HCT116 (cell line): ENCODE measurements around the gene MEIKIN. TPM values are rescaled to one million over a fixed set of nuclear protein-coding genes. Genes with fewer than 3 reads are reported as not detected.

Experiments used
- ATAC-seq: fragments of 200-7000 bp; cut with Tn5 transposase; 2 replicates; pipeline ENCODE4 v1.9.1; 2020; ENCODE audit warnings: mild to moderate bottlenecking, moderate library complexity
- BruUV-seq: library from RNA; stranded (reverse); fragments of 400-500 nt; replicated peaks from 2 replicates; lab custom pipeline; 2021; lab: Mats Ljungman, UMichigan
- CTCF ChIA-PET: fragments of 300-600 bp; sonication (Branson Sonifier 250); formaldehyde crosslinking; loops from one replicate; lab custom pipeline; 2021; ENCODE audit warnings: antibody characterized with exemption; lab: Charles Lee
- POLR2A ChIA-PET: fragments of 300-600, 350-600 bp; sonication (Branson Sonifier 250); formaldehyde crosslinking; loops from one replicate; lab custom pipeline; 2021; ENCODE audit warnings: antibody characterized with exemption; lab: Charles Lee
- RAD21 ChIA-PET, 2 experiments: fragments of 300-600 bp; sonication (Branson Sonifier 250); formaldehyde crosslinking; loops; one replicate each; lab custom pipeline; 2023; ENCODE audit warnings: low total read pairs in 2 of 2; ENCODE audit not compliant: uncharacterized antibody in 2 of 2, unreplicated experiment in 2 of 2, low non-redundant PET in 1 of 2; lab: Charles Lee
- DNase-seq: peaks from one replicate; pipeline ENCODE4 v3.0.0-alpha.2; 2010; ENCODE audit warnings: low read depth, low spot score
- H2AFZ ChIP-seq: fragments of 200-600 bp; shearing (Covaris generic), sonication (generic); 2 replicates; pipeline ENCODE4 v1.6.1; 2017; ENCODE audit warnings: low read depth, mixed run types, mixed read lengths, antibody characterized with exemption, low read length; ENCODE audit not compliant: poor library complexity, severe bottlenecking
- H3K27ac ChIP-seq: 2 replicates; pipeline ENCODE4 v1.5.1; 2012; ENCODE audit warnings: low read depth, low read length
- H3K27me3 ChIP-seq: fragments of 200-600 bp; sonication (generic); 2 replicates; pipeline ENCODE4 v1.6.1; 2016; ENCODE audit warnings: mixed run types, low read length, mixed read lengths; ENCODE audit not compliant: insufficient read depth
- H3K36me3 ChIP-seq, 2 experiments: fragments of 200-500 bp in 1 of 2; fragments of 200-600 bp in 1 of 2; sonication (Bioruptor generic) in 1 of 2; sonication (generic) in 1 of 2; 2 replicates each; pipeline versions ENCODE4 v1.5.1 to v1.6.1; 2014 to 2016; ENCODE audit warnings: low read length in 2 of 2, inconsistent platforms in 1 of 2, mixed read lengths in 1 of 2, mixed run types in 1 of 2; ENCODE audit not compliant: insufficient read depth in 2 of 2, control insufficient read depth in 1 of 2
- H3K4me1 ChIP-seq, 2 experiments: fragments of 200-600 bp in 1 of 2; sonication (generic) in 1 of 2; 2 replicates each; pipeline versions ENCODE4 v1.5.1 to v1.6.1; 2012 to 2017; ENCODE audit warnings: low read length in 2 of 2, inconsistent platforms in 1 of 2, mild to moderate bottlenecking in 1 of 2, mixed read lengths in 1 of 2, mixed run types in 1 of 2, moderate library complexity in 1 of 2; ENCODE audit not compliant: insufficient read depth in 2 of 2, control insufficient read depth in 1 of 2
- H3K4me2 ChIP-seq: fragments of 200-600 bp; sonication (generic); 2 replicates; pipeline ENCODE4 v1.6.1; 2017; ENCODE audit warnings: mixed run types, low read length, mixed read lengths
- H3K4me3 ChIP-seq, 2 experiments: fragments of 200-600 bp in 1 of 2; sonication (generic) in 1 of 2; replicated peaks in 1 of 2; 2 replicates each; pipeline ENCODE4 v1.5.1; 2011 to 2016; ENCODE audit warnings: low read length in 2 of 2, control low read depth in 1 of 2, low read depth in 1 of 2, mild to moderate bottlenecking in 1 of 2, mixed read lengths in 1 of 2, mixed run types in 1 of 2
- H3K79me2 ChIP-seq: fragments of 200-600 bp; sonication (generic); 2 replicates; pipeline ENCODE4 v1.6.1; 2017; ENCODE audit warnings: mild to moderate bottlenecking, mixed run types, low read length, moderate library complexity, mixed read lengths; ENCODE audit not compliant: insufficient read depth
- H3K9ac ChIP-seq: fragments of 200-600 bp; sonication (generic); 2 replicates; pipeline ENCODE4 v1.6.1; 2016; ENCODE audit warnings: low read length, mixed read lengths
- H3K9me2 ChIP-seq: fragments of 200-600 bp; sonication (generic), shearing (Covaris generic); 2 replicates; pipeline ENCODE4 v1.6.1; 2017; ENCODE audit warnings: mixed run types, mild to moderate bottlenecking, moderate library complexity; ENCODE audit not compliant: insufficient read depth
- H3K9me3 ChIP-seq, 2 experiments: fragments of 200-500 bp in 1 of 2; fragments of 200-600 bp in 1 of 2; sonication (Bioruptor generic) in 1 of 2; sonication (generic) in 1 of 2; 2 replicates each; pipeline ENCODE4 v1.6.1; 2014 to 2017; ENCODE audit warnings: low read length in 2 of 2, mixed read lengths in 2 of 2, inconsistent platforms in 1 of 2, low read depth in 1 of 2, mild to moderate bottlenecking in 1 of 2, mixed run types in 1 of 2, moderate library complexity in 1 of 2; ENCODE audit not compliant: control insufficient read depth in 1 of 2, insufficient read depth in 1 of 2
- H4K20me1 ChIP-seq: fragments of 200-600 bp; sonication (generic), shearing (Covaris generic); 2 replicates; pipeline ENCODE4 v1.6.1; 2017; ENCODE audit warnings: mixed run types, mild to moderate bottlenecking, moderate library complexity; ENCODE audit not compliant: insufficient read depth
- CBX3 ChIP-seq: IDR thresholded peaks from 2 replicates; pipeline ENCODE4 v1.6.1; 2012; ENCODE audit warnings: low read depth
- EZH2phosphoT487 ChIP-seq: fragments of 200-600 bp; IDR thresholded peaks from 2 replicates; pipeline ENCODE4 v1.6.1; 2018; ENCODE audit warnings: antibody characterized with exemption, borderline replicate concordance
- JUND ChIP-seq: IDR thresholded peaks from 2 replicates; pipeline ENCODE4 v1.6.1; 2012
- POLR2A ChIP-seq: IDR thresholded peaks from 2 replicates; pipeline ENCODE4 v1.7.0; 2011; ENCODE audit warnings: borderline replicate concordance; ENCODE audit not compliant: insufficient read depth, insufficient read length; ENCODE audit errors: extremely low read depth
- POLR2AphosphoS5 ChIP-seq: IDR thresholded peaks from 2 replicates; pipeline ENCODE4 v1.6.1; 2011; ENCODE audit warnings: mild to moderate bottlenecking, low read depth, low read length, moderate library complexity
- REST ChIP-seq: IDR thresholded peaks from 2 replicates; pipeline ENCODE4 v1.6.1; 2012; ENCODE audit warnings: low read depth
- SIN3A ChIP-seq: IDR thresholded peaks from 2 replicates; pipeline ENCODE4 v1.6.1; 2012; ENCODE audit warnings: low read depth
- ZFX ChIP-seq: fragments of 450-650 bp; IDR thresholded peaks from 2 replicates; pipeline ENCODE4 v1.6.1; 2017
- intact Hi-C: fragments of 100-400 bp; cut with micrococcal nuclease; formaldehyde crosslinking; loops from 2 replicates; pipeline ENCODE4 v1.10.0; 2022
- total RNA-seq: library from RNA; stranded (reverse); gene quantifications from one replicate; pipeline ENCODE4 v1.2.1, GENCODE V29; 2021; ENCODE audit not compliant: unreplicated experiment

The MEIKIN gene
- total RNA-seq, 1 experiment from 2014 or later: not detected

- RAD21 ChIA-PET: no interaction called here
- no peak for TF ChIP-seq EZH2phosphoT487
- TF ChIP-seq CBX3: no peak
- no peak for TF ChIP-seq POLR2A
- TF ChIP-seq, all 23 proteins: peak for 0
- ATAC-seq: no peak
These were observed 35.2 kb upstream of the MEIKIN start for GRCh38 chr5:131980696-131981095.

GRCh38 chr5:131979816-131980215 is 34.4 kb upstream of the MEIKIN start:
- no TSS peak for BruUV-seq
- ChIA-PET RAD21 (no interaction called here), CTCF (no interaction called here), POLR2A (no interaction called here)
- no peak for DNase-seq
- Histone ChIP-seq H3K9me3 (no peaks in the 10 kb centered on the region), H3K27ac (no peak overlapping the region), H3K27me3 (no peaks in the 10 kb centered on the region), H2AFZ (no peak overlapping the region), H3K4me3 (no peak overlapping the region), H3K4me1 (no peaks in the 10 kb centered on the region), H3K9me2 (no peaks in the 10 kb centered on the region), H3K9ac (no peak overlapping the region), H3K36me3 (no peaks in the 10 kb centered on the region), H4K20me1 (no peaks in the 10 kb centered on the region), H3K4me2 (no peak overlapping the region), H3K79me2 (no peaks in the 10 kb centered on the region)
- no peak for ATAC-seq
- TF ChIP-seq REST (no peak), POLR2A (no peak), ZFX (no peak), POLR2AphosphoS5 (no peak), JUND (no peak), EZH2phosphoT487 (no peak), SIN3A (no peak)
- intact Hi-C loops: no loop called here

More at GRCh38 chr5:131980696-131981095, 35.2 kb upstream of the MEIKIN start:
- H3K27ac ChIP-seq: no peak overlapping the region
- no peak overlapping the region for H3K4me2 ChIP-seq
- H3K4me3 ChIP-seq: no peak overlapping the region
- no TSS peak for BruUV-seq
- intact Hi-C loops: no loop called here
- no peaks in the 10 kb centered on the region for H3K27me3 ChIP-seq
- no peak overlapping the region for H3K9ac ChIP-seq
- no peaks in the 10 kb centered on the region for H3K4me1 ChIP-seq
- no peaks in the 10 kb centered on the region for H4K20me1 ChIP-seq
- no peaks in the 10 kb centered on the region for H3K9me3 ChIP-seq
- DNase-seq: no peak
- H3K79me2 ChIP-seq: no peaks in the 10 kb centered on the region
- POLR2A ChIA-PET: no interaction called here
- no peaks in the 10 kb centered on the region for H3K9me2 ChIP-seq
- H2AFZ ChIP-seq: no peak overlapping the region
- CTCF ChIA-PET: no interaction called here
- no peaks in the 10 kb centered on the region for H3K36me3 ChIP-seq
